Measurements from ENCODE around the gene C6orf52.
"Not testable (repeated sequence)": the region's sequence is repeated elsewhere in the genome, so short reads cannot be mapped to it uniquely, and the experiment has no call there.

C6orf52 gene

GRCh38 chr6:10695086-10695657, 756 bp upstream of the C6orf52 start:
- no peak for DNase-seq

GRCh38 chr6:10692965-10693538, 1.4 kb downstream of the C6orf52 start:
- DNase-seq, result no peak

- DNase-seq, result no peak
These were observed 3.6 kb downstream of the C6orf52 start for GRCh38 chr6:10690651-10691445.

- DNase-seq, result no peak
These were observed 6.8 kb downstream of the C6orf52 start for GRCh38 chr6:10687582-10687981.

- no peak for DNase-seq
These were observed 7.5 kb downstream of the C6orf52 start for GRCh38 chr6:10686901-10687300.

- no peak for DNase-seq
These were observed 9.1 kb downstream of the C6orf52 start for GRCh38 chr6:10685092-10685915.

- no peak for DNase-seq
These were observed 9.8 kb downstream of the C6orf52 start for GRCh38 chr6:10684618-10685017.

GRCh38 chr6:10682355-10682988, 11.9 kb downstream of the C6orf52 start:
- no peak for DNase-seq

- no peak for DNase-seq
These were observed 12.6 kb downstream of the C6orf52 start for GRCh38 chr6:10681795-10682194.

- no peak for DNase-seq
These were observed 16.0 kb downstream of the C6orf52 start for GRCh38 chr6:10678456-10678855.

- DNase-seq, result no peak
These were observed 18.0 kb downstream of the C6orf52 start for GRCh38 chr6:10676403-10676802.

GRCh38 chr6:10668126-10668917, 26.1 kb downstream of the C6orf52 start:
- no peak for DNase-seq

- DNase-seq, result not testable (repeated sequence)
These were observed 28.8 kb downstream of the C6orf52 start for GRCh38 chr6:10665595-10665994.

- no peak for DNase-seq
These were observed 31.7 kb downstream of the C6orf52 start for GRCh38 chr6:10662742-10663141.

GRCh38 chr6:10662207-10662606, 32.2 kb downstream of the C6orf52 start:
- no peak for DNase-seq

GRCh38 chr6:10660431-10661191, 33.8 kb downstream of the C6orf52 start:
- not testable (repeated sequence) for DNase-seq

GRCh38 chr6:10659699-10660348, 34.6 kb downstream of the C6orf52 start:
- DNase-seq, result no peak

GRCh38 chr6:10658910-10659698, 35.3 kb downstream of the C6orf52 start:
- DNase-seq, result no peak

- peak; percentile 74 for DNase-seq
These were observed 38.8 kb downstream of the C6orf52 start for GRCh38 chr6:10655508-10656055.
